ENCODE measurements around the gene ABHD16B.
"Not testable (repeated sequence)": the region's sequence is repeated elsewhere in the genome, so short reads cannot be mapped to it uniquely, and the experiment has no call there.

Gene ABHD16B

GRCh38 chr20:63833776-63834490 is 27.4 kb upstream of the ABHD16B start:
- no peak for FAIRE-seq
- DNase-seq (ENCODE audit: extremely low spot score, insufficient read length, low read depth): no peak

DNA sequence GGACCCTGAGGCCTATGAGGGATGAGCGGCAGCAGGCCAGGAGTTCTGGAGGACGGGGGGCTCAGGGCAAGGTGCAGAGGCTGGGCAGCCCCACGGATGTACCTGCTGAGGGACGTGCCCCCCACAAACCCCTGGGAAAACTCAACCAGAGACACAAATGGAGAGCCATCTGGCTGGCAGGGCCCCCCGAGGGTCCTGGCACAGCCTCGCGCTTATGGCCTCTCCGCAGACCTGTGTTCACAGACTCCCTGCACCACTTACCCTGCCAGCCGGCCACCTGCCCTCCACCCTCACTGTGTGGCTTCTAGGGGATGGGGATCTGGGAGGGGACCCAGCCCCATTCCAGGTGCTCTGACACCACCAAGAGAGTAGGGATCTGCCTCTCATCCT is 26.8 kb upstream of the ABHD16B start:
- DNase-seq (ENCODE audit: extremely low spot score, insufficient read length, low read depth): no peak

GRCh38 chr20:63835021-63835858 is 26.1 kb upstream of the ABHD16B start:
- DNase-seq (ENCODE audit: extremely low spot score, insufficient read length, low read depth) (no peak), FAIRE-seq (no peak)

More for the DNA sequence above, 26.8 kb upstream of the ABHD16B start:
- FAIRE-seq: no peak

GRCh38 chr20:63836458-63837344 is 24.6 kb upstream of the ABHD16B start:
- no peak for FAIRE-seq
- no peak for DNase-seq (ENCODE audit: extremely low spot score, insufficient read length, low read depth)

- no peak for DNase-seq (ENCODE audit: extremely low spot score, insufficient read length, low read depth)
- no peak for FAIRE-seq
These were observed 23.8 kb upstream of the ABHD16B start for GRCh38 chr20:63837479-63837878.

DNA sequence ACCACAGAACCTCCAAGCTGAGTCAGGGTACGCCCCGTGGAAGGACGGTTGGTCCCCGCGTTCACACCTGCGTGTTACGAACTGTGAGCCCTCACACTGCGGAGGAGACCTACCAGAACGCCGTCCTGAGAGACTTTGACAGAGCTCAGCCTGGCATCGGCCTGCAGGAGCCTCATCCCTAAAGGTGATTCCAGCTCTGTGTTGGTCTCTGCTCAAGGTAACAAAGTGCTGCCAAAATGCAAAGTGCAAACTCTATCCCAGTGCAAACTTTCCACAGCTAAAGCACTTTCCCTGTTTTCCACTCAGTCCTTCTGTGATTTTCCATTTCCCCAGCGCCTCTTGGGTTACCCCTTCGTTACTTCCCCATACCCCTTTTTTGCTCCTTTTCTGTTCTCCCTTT is 21.7 kb upstream of the ABHD16B start:
- no peak for FAIRE-seq
- no peak for DNase-seq (ENCODE audit: extremely low spot score, insufficient read length, low read depth)

DNA sequence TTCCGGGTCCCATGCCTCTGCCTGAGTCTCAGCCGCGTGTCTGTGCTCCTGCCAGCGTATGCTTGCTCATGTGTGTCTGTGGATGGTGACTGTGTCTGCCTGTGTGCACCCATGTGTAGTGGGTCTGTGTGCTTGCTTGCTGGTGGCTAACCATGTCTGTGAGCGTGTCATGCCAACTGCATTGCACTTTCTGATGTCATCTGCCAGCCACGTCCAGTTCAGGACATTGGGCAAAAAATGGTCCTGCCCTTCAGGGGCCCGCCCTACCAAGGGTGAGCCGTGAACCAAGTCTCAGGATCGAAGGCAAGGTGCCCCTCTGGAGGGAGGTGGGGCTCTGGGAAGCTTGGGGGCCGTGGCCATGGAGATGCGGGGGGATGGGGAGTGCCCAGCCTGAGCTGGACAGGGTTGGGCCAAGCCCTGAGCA is 20.9 kb upstream of the ABHD16B start:
- DNase-seq (ENCODE audit: extremely low spot score, insufficient read length, low read depth) (no peak), FAIRE-seq (no peak)

GRCh38 chr20:63842258-63842657 is 19.0 kb upstream of the ABHD16B start:
- DNase-seq (ENCODE audit: extremely low spot score, insufficient read length, low read depth) (no peak), FAIRE-seq (no peak)

GRCh38 chr20:63843222-63843621 is 18.1 kb upstream of the ABHD16B start:
- DNase-seq (ENCODE audit: extremely low spot score, insufficient read length, low read depth) (no peak), FAIRE-seq (no peak)

GRCh38 chr20:63843778-63844177 is 17.5 kb upstream of the ABHD16B start:
- FAIRE-seq: no peak
- DNase-seq (ENCODE audit: extremely low spot score, insufficient read length, low read depth): no peak

DNA sequence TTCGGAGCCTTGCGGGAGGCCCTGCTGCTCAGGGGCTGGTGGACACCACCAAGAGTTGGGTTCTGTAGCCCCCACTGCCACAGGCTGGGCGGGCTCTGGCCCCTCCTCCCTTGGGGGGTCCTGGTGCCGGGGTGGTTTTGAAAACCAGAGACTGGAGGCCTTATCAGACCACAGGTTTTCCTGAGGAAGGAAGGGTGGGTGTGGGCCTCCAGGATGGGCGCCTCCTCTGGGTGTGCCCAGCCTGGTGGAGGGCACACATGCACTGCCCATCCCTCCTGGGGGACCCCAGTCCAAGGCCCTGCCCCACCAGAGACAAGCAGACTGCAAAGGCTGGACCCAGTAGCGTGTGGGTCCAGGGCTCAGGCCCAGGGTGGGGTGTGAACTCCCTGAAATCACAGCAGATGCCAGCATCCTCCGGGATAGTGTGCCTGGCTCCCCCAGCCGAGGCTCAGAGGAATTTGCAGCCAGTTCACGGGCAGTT is 16.7 kb upstream of the ABHD16B start:
- no peak for FAIRE-seq
- no peak for DNase-seq (ENCODE audit: extremely low spot score, insufficient read length, low read depth)

GRCh38 chr20:63846128-63846771 is 15.0 kb upstream of the ABHD16B start:
- DNase-seq (ENCODE audit: extremely low spot score, insufficient read length, low read depth): no peak
- FAIRE-seq: no peak

DNA sequence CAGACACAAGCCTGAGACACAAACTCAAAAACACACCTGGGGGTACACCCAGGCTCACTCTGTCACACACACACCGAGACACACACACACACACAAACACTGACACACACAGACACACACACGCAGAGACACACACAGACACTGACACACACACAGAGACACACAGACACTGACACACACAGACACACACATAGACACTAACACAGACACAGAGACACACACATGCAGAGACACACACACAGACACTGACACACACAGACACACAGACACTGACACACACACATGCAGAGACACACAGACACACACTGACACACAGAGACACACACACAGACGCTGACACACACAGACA is 14.4 kb upstream of the ABHD16B start:
- DNase-seq (ENCODE audit: extremely low spot score, insufficient read length, low read depth) (no peak), FAIRE-seq (no peak)

DNA sequence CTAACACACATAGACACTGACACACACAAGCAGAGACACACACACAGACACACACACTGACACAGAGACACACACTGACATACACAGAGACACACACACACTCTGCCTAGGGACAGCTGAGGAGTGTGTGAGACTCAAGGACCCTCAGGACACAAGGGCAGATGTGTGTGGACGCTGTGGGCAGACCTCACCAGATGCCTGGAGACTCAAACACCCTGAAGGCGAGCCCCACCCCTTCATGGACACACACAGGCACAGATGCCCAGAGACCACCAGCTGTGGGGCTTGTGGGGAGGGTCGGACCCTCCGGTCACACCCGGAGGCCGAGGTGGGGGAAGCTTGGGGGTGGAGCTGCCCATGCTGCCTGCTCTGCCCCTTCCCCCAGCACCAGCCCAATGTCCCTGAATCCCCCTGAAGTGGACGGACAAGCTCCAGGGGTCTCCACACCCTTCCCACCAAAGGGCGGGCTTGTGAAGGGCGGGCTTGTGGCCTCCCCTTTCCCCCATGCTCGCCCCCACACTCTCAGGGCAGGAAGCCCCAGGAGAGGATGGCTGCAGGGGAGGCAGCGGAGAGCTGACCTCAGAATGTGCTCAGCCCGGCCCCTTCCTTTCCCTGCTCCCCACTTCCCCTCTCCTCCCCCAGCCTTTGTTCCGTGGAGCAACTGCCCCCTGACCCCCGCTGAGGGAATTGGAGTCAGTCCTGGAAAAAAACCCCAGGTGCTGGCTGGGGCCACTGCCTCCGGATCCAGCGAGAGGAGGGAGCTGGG is 13.9 kb upstream of the ABHD16B start:
- no peak for FAIRE-seq
- DNase-seq (ENCODE audit: extremely low spot score, insufficient read length, low read depth): no peak

GRCh38 chr20:63848003-63848911 is 13.0 kb upstream of the ABHD16B start:
- DNase-seq (ENCODE audit: extremely low spot score, insufficient read length, low read depth) (no peak), FAIRE-seq (no peak)

- peak; percentile 96 for FAIRE-seq
- peak; percentile 87 for DNase-seq (ENCODE audit: extremely low spot score, insufficient read length, low read depth)
These were observed 10.4 kb upstream of the ABHD16B start for GRCh38 chr20:63850689-63851547.

DNA sequence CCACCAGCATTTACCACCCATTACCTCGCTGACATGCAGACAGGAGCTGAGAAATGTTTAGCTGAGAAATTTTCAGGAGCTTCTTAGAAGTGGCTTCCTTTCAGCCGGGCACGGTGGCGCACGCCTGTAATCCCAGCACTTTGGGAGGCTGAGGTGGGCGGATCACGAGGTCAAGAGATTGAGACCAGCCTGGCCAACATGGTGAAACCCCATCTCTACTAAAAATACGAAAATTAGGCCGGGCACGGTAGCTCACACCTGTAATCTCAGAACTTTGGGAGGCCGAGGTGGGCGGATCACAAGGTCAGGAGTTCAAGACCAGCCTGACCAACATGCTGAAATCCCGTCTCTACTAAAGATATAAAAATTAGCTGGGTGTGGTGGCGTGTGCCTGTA is 9.8 kb upstream of the ABHD16B start:
- not testable (repeated sequence) for DNase-seq (ENCODE audit: extremely low spot score, insufficient read length, low read depth); FAIRE-seq

Measured in GM18507 (cell line).